SK-N-SH (cell line): ENCODE data around the gene FIZ1. TPM values are rescaled to one million over a fixed set of nuclear protein-coding genes. Genes with fewer than 3 reads are reported as not detected.

Source experiments
- CTCF ChIA-PET: fragments of 300-600, 350-600 bp; formaldehyde crosslinking; extraction: SDS; loops from one replicate; lab custom pipeline; 2021; lab: Yijun Ruan, JAX
- POLR2A ChIA-PET: fragments of 350-600 bp; sonication (Branson Sonifier 250); formaldehyde crosslinking; extraction: SDS; loops from one replicate; lab custom pipeline; 2020; ENCODE audit warnings: antibody characterized with exemption, inconsistent platforms; lab: Yijun Ruan, JAX
- DNase-seq: peaks from one replicate; pipeline ENCODE4 v3.0.0; 2012
- H2AFZ ChIP-seq: fragments of 200-600 bp; sonication (generic); 2 replicates; pipeline ENCODE4 v1.8.1; 2016; ENCODE audit warnings: antibody characterized with exemption, mild to moderate bottlenecking, low read depth
- H3F3A ChIP-seq: fragments of 200-600 bp; sonication (generic); replicated peaks from 2 replicates; pipeline ENCODE3; 2016; ENCODE audit warnings: antibody characterized with exemption, mild to moderate bottlenecking; ENCODE audit not compliant: insufficient read depth
- H3K27ac ChIP-seq, 2 experiments: fragments of 200-500 bp in 1 of 2; fragments of 200-600 bp in 1 of 2; sonication (Bioruptor generic) in 1 of 2; sonication (generic), shearing (Covaris generic) in 1 of 2; 2 replicates each; pipeline versions ENCODE4 v1.5.1 to v1.6.1; 2014 to 2016; ENCODE audit warnings: low read depth in 2 of 2, inconsistent platforms in 1 of 2, low read length in 1 of 2, mild to moderate bottlenecking in 1 of 2, mixed read lengths in 1 of 2
- H3K27me3 ChIP-seq: fragments of 200-600 bp; sonication (generic), shearing (Covaris generic); 2 replicates; pipeline ENCODE4 v1.6.1; 2016; ENCODE audit warnings: mixed run types; ENCODE audit not compliant: insufficient read depth
- H3K36me3 ChIP-seq, 2 experiments: fragments of 200-500 bp in 1 of 2; fragments of 200-600 bp in 1 of 2; sonication (Bioruptor generic) in 1 of 2; sonication (generic) in 1 of 2; replicated peaks in 1 of 2; 2 replicates each; pipeline versions ENCODE3 to v1.5.1; 2014 to 2016; ENCODE audit warnings: low read length in 1 of 2, mild to moderate bottlenecking in 1 of 2; ENCODE audit not compliant: insufficient read depth in 2 of 2, control insufficient read depth in 1 of 2
- H3K4me1 ChIP-seq, 2 experiments: fragments of 200-500 bp in 1 of 2; fragments of 200-600 bp in 1 of 2; sonication (Bioruptor generic) in 1 of 2; sonication (generic), shearing (Covaris generic) in 1 of 2; 2 replicates each; pipeline versions ENCODE4 v1.5.1 to v1.6.1; 2014 to 2016; ENCODE audit warnings: low read depth in 1 of 2, low read length in 1 of 2, mixed run types in 1 of 2; ENCODE audit not compliant: insufficient read depth in 2 of 2, control insufficient read depth in 1 of 2
- H3K4me2 ChIP-seq: fragments of 200-600 bp; sonication (generic), shearing (Covaris generic); 2 replicates; pipeline ENCODE4 v1.6.1; 2017; ENCODE audit warnings: mixed run types
- H3K4me3 ChIP-seq, 2 experiments: fragments of 200-500 bp in 1 of 2; fragments of 200-600 bp in 1 of 2; sonication (Bioruptor generic) in 1 of 2; sonication (generic), shearing (Covaris generic) in 1 of 2; 2 replicates each; pipeline versions ENCODE4 v1.5.1 to v1.8.1; 2014 to 2016; ENCODE audit warnings: low read depth in 2 of 2, inconsistent platforms in 1 of 2, low read length in 1 of 2, mild to moderate bottlenecking in 1 of 2, mixed read lengths in 1 of 2, moderate library complexity in 1 of 2
- H3K79me2 ChIP-seq: fragments of 200-600 bp; sonication (generic); 2 replicates; pipeline ENCODE4 v1.8.1; 2017; ENCODE audit warnings: mild to moderate bottlenecking; ENCODE audit not compliant: insufficient read depth
- H3K9ac ChIP-seq: fragments of 200-600 bp; sonication (generic); 2 replicates; pipeline ENCODE4 v1.6.1; 2017; ENCODE audit warnings: mixed run types
- H3K9me2 ChIP-seq: fragments of 200-600 bp; sonication (generic); 2 replicates; pipeline ENCODE4 v1.6.1; 2017; ENCODE audit warnings: mixed run types
- H3K9me3 ChIP-seq: fragments of 200-600 bp; sonication (generic); 2 replicates; pipeline ENCODE4 v1.6.1; 2017; ENCODE audit warnings: mixed run types, mild to moderate bottlenecking, moderate library complexity
- H4K20me1 ChIP-seq: fragments of 200-600 bp; sonication (generic); 2 replicates; pipeline ENCODE4 v1.6.1; 2017; ENCODE audit warnings: mild to moderate bottlenecking, mixed run types; ENCODE audit not compliant: insufficient read depth
- CHD2 ChIP-seq: fragments of 150-350 bp; IDR thresholded peaks from 2 replicates; pipeline ENCODE4 v1.6.1; 2018; ENCODE audit warnings: low read length; ENCODE audit not compliant: partially characterized antibody
- CTCF ChIP-seq: fragments of 200-600 bp; sonication (generic); IDR thresholded peaks from 2 replicates; pipeline ENCODE4 v1.6.1; 2017; ENCODE audit warnings: antibody characterized with exemption, mild to moderate bottlenecking, moderate library complexity
- FOXJ3 ChIP-seq: sonication (generic); formaldehyde crosslinking; IDR thresholded peaks from 2 replicates; pipeline ENCODE4 v1.5.1; 2020; ENCODE audit warnings: mild to moderate bottlenecking, missing genetic modification reagents
- FOXM1 ChIP-seq: IDR thresholded peaks from 2 replicates; pipeline ENCODE4 v1.4.0; 2012; ENCODE audit warnings: low read depth, mild to moderate bottlenecking
- GABPA ChIP-seq: IDR thresholded peaks from 2 replicates; pipeline ENCODE4 v1.4.0; 2012; ENCODE audit warnings: low read depth, mild to moderate bottlenecking
- GATA2 ChIP-seq: sonication (generic); formaldehyde crosslinking; IDR thresholded peaks from 2 replicates; pipeline ENCODE4 v1.5.0; 2020; ENCODE audit warnings: mild to moderate bottlenecking, missing genetic modification reagents
- JUND ChIP-seq: IDR thresholded peaks from 2 replicates; pipeline ENCODE4 v1.4.0; 2012
- MEF2A ChIP-seq: IDR thresholded peaks from 2 replicates; pipeline ENCODE4 v1.4.0; 2012; ENCODE audit warnings: low read depth, borderline replicate concordance
- MXI1 ChIP-seq: IDR thresholded peaks from 2 replicates; pipeline ENCODE4 v1.6.1; 2012; ENCODE audit warnings: mild to moderate bottlenecking, low read depth, low read length, improper control_type of control experiment
- NFIC ChIP-seq: IDR thresholded peaks from 2 replicates; pipeline ENCODE4 v1.4.0; 2012; ENCODE audit warnings: borderline replicate concordance
- NRF1 ChIP-seq: IDR thresholded peaks from 2 replicates; pipeline ENCODE4 v1.6.1; 2012; ENCODE audit warnings: low read depth, mild to moderate bottlenecking, low read length
- RAD21 ChIP-seq: IDR thresholded peaks from 2 replicates; pipeline ENCODE4 v1.6.1; 2012; ENCODE audit warnings: mild to moderate bottlenecking, low read length
- RCOR1 ChIP-seq: fragments of 150-350 bp; IDR thresholded peaks from 2 replicates; pipeline ENCODE4 v1.6.1; 2017; ENCODE audit warnings: antibody characterized with exemption, low read length
- RXRA ChIP-seq: IDR thresholded peaks from 2 replicates; pipeline ENCODE4 v1.4.0; 2012; ENCODE audit warnings: low read depth, mild to moderate bottlenecking, borderline replicate concordance
- SIN3A ChIP-seq: IDR thresholded peaks from 2 replicates; pipeline ENCODE4 v1.6.1; 2012; ENCODE audit warnings: low read depth, mild to moderate bottlenecking, low read length, moderate library complexity, borderline replicate concordance
- YY1 ChIP-seq: IDR thresholded peaks from 2 replicates; pipeline ENCODE4 v1.4.0; 2012; ENCODE audit warnings: low read depth, mild to moderate bottlenecking
- WGBS: methylation state at CpG from one replicate; pipeline ENCODE4 v1.1.6; 2017; ENCODE audit warnings: low lambda C conversion rate; 5-methylcytosine and 5-hydroxymethylcytosine counted together
- polyA plus RNA-seq, 3 experiments: library from polyadenylated mRNA; depleted of rRNA; stranded (reverse); fragments of >200 nt; gene quantifications; 2 replicates each; pipeline ENCODE4 v1.2.3, GENCODE V29; 2012
- TF ChIP-seq, protein P1 (sequence below): IDR thresholded peaks from 2 replicates; pipeline ENCODE4 v1.4.0; 2012; ENCODE audit warnings: low read depth, borderline replicate concordance
- TF ChIP-seq, protein P2 (sequence below): IDR thresholded peaks from 2 replicates; pipeline ENCODE4 v1.4.0; 2012; ENCODE audit warnings: low read depth, borderline replicate concordance
- TF ChIP-seq, protein P3 (sequence below): IDR thresholded peaks from 2 replicates; pipeline ENCODE4 v1.6.1; 2012; ENCODE audit warnings: mild to moderate bottlenecking, low read depth, low read length, moderate library complexity

FIZ1 gene
- polyA plus RNA-seq, 1 of the 3 experiments (the other 2 are of a cell fraction), result 5.7 TPM

GRCh38 chr19:55611300-55611982 lies 12.1 kb upstream of the FIZ1 start:
- no peak overlapping the region for H2AFZ ChIP-seq
- H3K36me3 ChIP-seq, result peaks cover 24 to 32% of the 10 kb centered on the region in 2 experiments
- peaks cover 53% of the 10 kb centered on the region for H4K20me1 ChIP-seq
- no peak overlapping the region for H3K4me2 ChIP-seq
- H3K27me3 ChIP-seq, result no peaks in the 10 kb centered on the region
- no peak overlapping the region for H3K4me3 ChIP-seq
- DNase-seq, result peak; percentile 9
- POLR2A ChIA-PET, result interaction anchor here (0.6 kb wide), 1 partner anchor 25 kb away, joined by 4 read pairs; no protein-coding TSS in a partner anchor
- H3K9ac ChIP-seq, result no peak overlapping the region
- WGBS, result 88% methylated on average over 15 of the region's 15 CpGs
- no peak overlapping the region for H3K27ac ChIP-seq
- peaks cover 0 to 5% of the 10 kb centered on the region in 2 experiments; a peak in 2 of 4 replicates for H3K4me1 ChIP-seq
- no peaks in the 10 kb centered on the region for H3K9me2 ChIP-seq
- H3F3A ChIP-seq, result no peaks in the 10 kb centered on the region
- CTCF ChIA-PET, result interaction anchor here (1.6 kb wide), 1 partner anchor 144 kb away, joined by 6 read pairs; no protein-coding TSS in a partner anchor
- no peak for TF ChIP-seq CHD2
- no peaks in the 10 kb centered on the region for H3K9me3 ChIP-seq
- peaks cover 67% of the 10 kb centered on the region for H3K79me2 ChIP-seq

DNA sequence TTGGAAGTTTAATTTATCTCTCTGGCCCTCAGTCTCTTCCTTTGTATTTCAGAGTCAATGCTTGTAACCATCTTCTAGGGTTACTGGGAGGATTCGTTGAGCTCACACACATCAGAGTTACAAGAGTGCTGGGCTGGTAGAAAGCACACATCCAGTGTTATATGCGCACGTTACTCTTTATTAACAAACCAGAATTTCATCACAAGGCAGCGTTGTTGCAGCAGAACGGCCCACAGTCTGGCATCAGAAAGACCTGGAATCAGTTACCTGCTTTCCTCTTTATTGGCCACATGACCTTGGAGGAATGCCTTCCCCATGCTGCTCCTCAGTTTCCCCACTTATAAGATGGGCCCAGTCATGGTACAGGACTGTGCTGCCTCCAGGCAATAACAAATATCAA lies 10.0 kb upstream of the FIZ1 start:
- H3K4me1 ChIP-seq, result peaks cover 2 to 11% of the 10 kb centered on the region in 2 experiments; a peak in 3 of 4 replicates
- H3K9me2 ChIP-seq, result no peaks in the 10 kb centered on the region
- no peak for DNase-seq
- no peak for TF ChIP-seq NRF1
- no peak for TF ChIP-seq JUND
- TF ChIP-seq RAD21, result no peak
- no peak for TF ChIP-seq NFIC
- no peak for TF ChIP-seq RXRA
- TF ChIP-seq YY1, result no peak
- TF ChIP-seq, protein P1, sequence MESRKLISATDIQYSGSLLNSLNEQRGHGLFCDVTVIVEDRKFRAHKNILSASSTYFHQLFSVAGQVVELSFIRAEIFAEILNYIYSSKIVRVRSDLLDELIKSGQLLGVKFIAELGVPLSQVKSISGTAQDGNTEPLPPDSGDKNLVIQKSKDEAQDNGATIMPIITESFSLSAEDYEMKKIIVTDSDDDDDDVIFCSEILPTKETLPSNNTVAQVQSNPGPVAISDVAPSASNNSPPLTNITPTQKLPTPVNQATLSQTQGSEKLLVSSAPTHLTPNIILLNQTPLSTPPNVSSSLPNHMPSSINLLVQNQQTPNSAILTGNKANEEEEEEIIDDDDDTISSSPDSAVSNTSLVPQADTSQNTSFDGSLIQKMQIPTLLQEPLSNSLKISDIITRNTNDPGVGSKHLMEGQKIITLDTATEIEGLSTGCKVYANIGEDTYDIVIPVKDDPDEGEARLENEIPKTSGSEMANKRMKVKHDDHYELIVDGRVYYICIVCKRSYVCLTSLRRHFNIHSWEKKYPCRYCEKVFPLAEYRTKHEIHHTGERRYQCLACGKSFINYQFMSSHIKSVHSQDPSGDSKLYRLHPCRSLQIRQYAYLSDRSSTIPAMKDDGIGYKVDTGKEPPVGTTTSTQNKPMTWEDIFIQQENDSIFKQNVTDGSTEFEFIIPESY, result no peak
- TF ChIP-seq FOXM1, result no peak
- no peak for TF ChIP-seq GABPA
- TF ChIP-seq CTCF, result no peak
- TF ChIP-seq, protein P2, sequence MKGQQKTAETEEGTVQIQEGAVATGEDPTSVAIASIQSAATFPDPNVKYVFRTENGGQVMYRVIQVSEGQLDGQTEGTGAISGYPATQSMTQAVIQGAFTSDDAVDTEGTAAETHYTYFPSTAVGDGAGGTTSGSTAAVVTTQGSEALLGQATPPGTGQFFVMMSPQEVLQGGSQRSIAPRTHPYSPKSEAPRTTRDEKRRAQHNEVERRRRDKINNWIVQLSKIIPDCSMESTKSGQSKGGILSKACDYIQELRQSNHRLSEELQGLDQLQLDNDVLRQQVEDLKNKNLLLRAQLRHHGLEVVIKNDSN, result no peak
- TF ChIP-seq, protein P3, sequence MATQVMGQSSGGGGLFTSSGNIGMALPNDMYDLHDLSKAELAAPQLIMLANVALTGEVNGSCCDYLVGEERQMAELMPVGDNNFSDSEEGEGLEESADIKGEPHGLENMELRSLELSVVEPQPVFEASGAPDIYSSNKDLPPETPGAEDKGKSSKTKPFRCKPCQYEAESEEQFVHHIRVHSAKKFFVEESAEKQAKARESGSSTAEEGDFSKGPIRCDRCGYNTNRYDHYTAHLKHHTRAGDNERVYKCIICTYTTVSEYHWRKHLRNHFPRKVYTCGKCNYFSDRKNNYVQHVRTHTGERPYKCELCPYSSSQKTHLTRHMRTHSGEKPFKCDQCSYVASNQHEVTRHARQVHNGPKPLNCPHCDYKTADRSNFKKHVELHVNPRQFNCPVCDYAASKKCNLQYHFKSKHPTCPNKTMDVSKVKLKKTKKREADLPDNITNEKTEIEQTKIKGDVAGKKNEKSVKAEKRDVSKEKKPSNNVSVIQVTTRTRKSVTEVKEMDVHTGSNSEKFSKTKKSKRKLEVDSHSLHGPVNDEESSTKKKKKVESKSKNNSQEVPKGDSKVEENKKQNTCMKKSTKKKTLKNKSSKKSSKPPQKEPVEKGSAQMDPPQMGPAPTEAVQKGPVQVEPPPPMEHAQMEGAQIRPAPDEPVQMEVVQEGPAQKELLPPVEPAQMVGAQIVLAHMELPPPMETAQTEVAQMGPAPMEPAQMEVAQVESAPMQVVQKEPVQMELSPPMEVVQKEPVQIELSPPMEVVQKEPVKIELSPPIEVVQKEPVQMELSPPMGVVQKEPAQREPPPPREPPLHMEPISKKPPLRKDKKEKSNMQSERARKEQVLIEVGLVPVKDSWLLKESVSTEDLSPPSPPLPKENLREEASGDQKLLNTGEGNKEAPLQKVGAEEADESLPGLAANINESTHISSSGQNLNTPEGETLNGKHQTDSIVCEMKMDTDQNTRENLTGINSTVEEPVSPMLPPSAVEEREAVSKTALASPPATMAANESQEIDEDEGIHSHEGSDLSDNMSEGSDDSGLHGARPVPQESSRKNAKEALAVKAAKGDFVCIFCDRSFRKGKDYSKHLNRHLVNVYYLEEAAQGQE, result no peak
- TF ChIP-seq RCOR1, result no peak
- TF ChIP-seq SIN3A, result no peak
- no peak for TF ChIP-seq MXI1
- TF ChIP-seq MEF2A, result no peak
- TF ChIP-seq FOXJ3 (CRISPR knock-in tag), result no peak
- TF ChIP-seq CHD2, result no peak
- TF ChIP-seq GATA2 (CRISPR knock-in tag), result no peak
- no peaks in the 10 kb centered on the region for H3K9me3 ChIP-seq
- 97% methylated on average over 5 of the region's 5 CpGs for WGBS
- peaks cover 9% of the 10 kb centered on the region for H3F3A ChIP-seq
- peaks cover 16 to 24% of the 10 kb centered on the region in 2 experiments for H3K36me3 ChIP-seq
- no peak overlapping the region for H3K4me3 ChIP-seq
- POLR2A ChIA-PET, result no interaction called here
- CTCF ChIA-PET, result interaction anchor here (1.0 to 1.1 kb wide), 2 partner anchors 10 to 92 kb away, joined by 3 read pairs; no protein-coding TSS in a partner anchor
- no peak overlapping the region for H3K4me2 ChIP-seq
- H3K27ac ChIP-seq, result no peak overlapping the region
- H3K9ac ChIP-seq, result no peak overlapping the region
- H2AFZ ChIP-seq, result no peak overlapping the region
- H4K20me1 ChIP-seq, result peaks cover 53% of the 10 kb centered on the region
- H3K27me3 ChIP-seq, result no peaks in the 10 kb centered on the region
- H3K79me2 ChIP-seq, result peaks cover 75% of the 10 kb centered on the region
